ENCODE results near the gene SUZ12. TPM values are rescaled to one million over a fixed set of nuclear protein-coding genes. Genes with fewer than 3 reads are reported as not detected.
"Not testable (repeated sequence)": the region's sequence is repeated elsewhere in the genome, so short reads cannot be mapped to it uniquely, and the experiment has no call there.

The SUZ12 gene
- total RNA-seq, 2 experiments from 2014 or later, result 65.6 to 68.7 TPM

GRCh38 chr17:31917721-31918120 is 19.1 kb upstream of the SUZ12 start:
- H3K36me3 Mint-ChIP-seq (ENCODE audit: low read depth), result not testable (repeated sequence)
- CTCF ChIA-PET, result interaction anchor here (1.1 kb wide), 1 partner anchor 12 kb away, joined by 3 read pairs; no protein-coding TSS in a partner anchor

DNA sequence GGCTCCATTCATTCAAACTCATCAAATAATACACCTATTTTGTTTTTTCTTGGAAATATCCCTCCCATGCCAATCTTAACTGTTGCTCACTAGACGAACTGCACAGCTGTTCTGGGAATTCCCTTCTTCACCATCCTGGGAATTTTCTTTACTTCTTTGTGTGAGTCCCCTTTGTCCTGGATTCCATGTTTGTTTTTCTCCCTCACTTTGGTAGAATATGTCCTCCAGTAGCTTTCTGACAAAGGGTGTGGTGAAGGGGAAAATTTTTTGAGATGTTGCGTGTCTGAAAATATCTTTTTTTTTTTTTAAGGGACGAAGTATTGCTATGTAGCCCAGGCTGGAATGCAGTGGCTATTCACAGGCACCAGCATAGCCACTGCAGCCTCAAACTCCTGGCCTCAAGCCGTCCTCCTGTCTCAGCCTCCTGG is 18.1 kb upstream of the SUZ12 start:
- H3K27me3 Mint-ChIP-seq (ENCODE audit: low read depth), result peaks cover 25% of the 10 kb centered on the region
- no peaks in the 10 kb centered on the region for H3K36me3 Mint-ChIP-seq (ENCODE audit: low read depth)
- H3K9me3 Mint-ChIP-seq (ENCODE audit: insufficient read depth), result no peaks in the 10 kb centered on the region
- no peak overlapping the region for H3K4me3 Mint-ChIP-seq
- ATAC-seq (no peak), DNase-seq (no peak)
- CTCF ChIA-PET, result no interaction called here
- H3K4me1 Mint-ChIP-seq (ENCODE audit: low read depth), result peaks cover 3% of the 10 kb centered on the region
- POLR2A ChIA-PET, result no interaction called here
- H3K27ac Mint-ChIP-seq, result no peak overlapping the region

More at GRCh38 chr17:31917721-31918120, 19.1 kb upstream of the SUZ12 start:
- H3K27ac Mint-ChIP-seq; ATAC-seq; H3K9me3 Mint-ChIP-seq (ENCODE audit: insufficient read depth); POLR2A ChIA-PET; H3K4me3 Mint-ChIP-seq; H3K4me1 Mint-ChIP-seq (ENCODE audit: low read depth); DNase-seq: not testable (repeated sequence)
- H3K27me3 Mint-ChIP-seq (ENCODE audit: low read depth), result peaks cover 25% of the 10 kb centered on the region

GRCh38 chr17:31919802-31920525 is 16.8 kb upstream of the SUZ12 start:
- ChIA-PET POLR2A (no interaction called here), CTCF (no interaction called here)
- Mint-ChIP-seq H3K27me3 (ENCODE audit: low read depth) (peaks cover 25% of the 10 kb centered on the region), H3K36me3 (ENCODE audit: low read depth) (no peaks in the 10 kb centered on the region), H3K4me1 (ENCODE audit: low read depth) (no peaks in the 10 kb centered on the region), H3K4me3 (no peak overlapping the region), H3K9me3 (ENCODE audit: insufficient read depth) (no peaks in the 10 kb centered on the region), H3K27ac (no peak overlapping the region)
- DNase-seq, result no peak
- ATAC-seq, result no peak

DNA sequence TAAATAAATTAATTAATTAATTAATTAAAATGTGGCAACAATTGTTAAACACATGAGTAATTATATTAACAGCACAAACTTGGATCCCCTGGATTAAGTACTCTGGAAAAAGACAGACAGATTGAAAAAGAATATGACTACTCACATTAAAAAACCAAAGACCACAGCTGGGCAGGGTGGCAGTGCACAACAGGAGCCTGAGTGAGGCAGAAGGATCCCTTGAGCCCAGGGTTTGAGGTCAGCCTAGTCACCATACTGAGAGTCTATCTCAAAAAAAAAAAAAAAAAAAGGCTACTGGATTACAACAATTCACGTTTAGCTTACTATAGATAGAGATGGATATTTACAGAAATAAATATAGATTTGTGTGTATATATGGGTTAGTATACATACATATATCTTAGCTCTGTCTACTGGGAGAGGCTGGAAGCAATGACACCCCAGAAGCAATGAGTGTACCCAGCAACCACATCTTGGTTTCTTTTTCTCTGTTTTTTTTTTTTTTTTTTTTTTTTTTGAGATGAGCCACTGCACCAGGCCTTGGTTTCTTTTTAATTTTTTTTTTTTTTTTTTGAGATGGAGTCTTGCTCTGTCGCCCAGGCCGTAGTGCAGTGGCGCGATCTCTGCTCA is 10.6 kb upstream of the SUZ12 start:
- Mint-ChIP-seq H3K4me1 (ENCODE audit: low read depth) (peaks cover 3% of the 10 kb centered on the region), H3K4me3 (no peak overlapping the region), H3K27ac (no peak overlapping the region), H3K27me3 (ENCODE audit: low read depth) (no peaks in the 10 kb centered on the region), H3K9me3 (ENCODE audit: insufficient read depth) (no peaks in the 10 kb centered on the region), H3K36me3 (ENCODE audit: low read depth) (no peaks in the 10 kb centered on the region)
- no peak for DNase-seq
- ATAC-seq, result peak; percentile 76
- POLR2A ChIA-PET, result interaction anchor here (1.4 kb wide), 1 partner anchor 11 kb away, joined by 3 read pairs; the partner anchor contains the start of gene SUZ12
- CTCF ChIA-PET, result interaction anchor here (0.6 kb wide), 1 partner anchor 358 kb away, joined by 3 read pairs; no protein-coding TSS in a partner anchor

DNA sequence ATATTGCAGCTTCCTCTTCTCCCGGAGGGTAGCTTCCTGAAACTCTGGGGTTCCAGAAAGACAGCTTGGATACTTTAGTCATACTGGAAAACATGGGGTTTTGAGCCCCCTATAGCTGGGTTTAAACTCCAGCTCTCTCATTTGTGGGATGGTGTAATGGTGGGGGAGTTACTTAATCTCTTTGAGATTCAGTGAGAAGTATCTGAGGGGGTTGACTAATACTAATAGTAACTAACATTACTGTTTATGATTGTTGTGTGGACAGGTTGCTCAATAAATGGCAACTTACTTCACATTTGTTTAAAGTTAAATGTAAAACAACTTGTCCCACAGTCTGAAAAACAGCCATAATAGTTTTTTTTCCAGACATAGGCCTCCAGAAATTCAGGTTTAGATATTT is 5.1 kb upstream of the SUZ12 start:
- Mint-ChIP-seq H3K27ac (no peak overlapping the region), H3K4me3 (no peak overlapping the region), H3K4me1 (ENCODE audit: low read depth) (peaks cover 6% of the 10 kb centered on the region), H3K36me3 (ENCODE audit: low read depth) (no peaks in the 10 kb centered on the region), H3K27me3 (ENCODE audit: low read depth) (no peaks in the 10 kb centered on the region), H3K9me3 (ENCODE audit: insufficient read depth) (no peaks in the 10 kb centered on the region)
- POLR2A ChIA-PET, result interaction anchor here (0.6 kb wide), 1 partner anchor 186 kb away, joined by 3 read pairs; no protein-coding TSS in a partner anchor
- no peak for ATAC-seq
- CTCF ChIA-PET, result no interaction called here
- DNase-seq, result no peak

DNA sequence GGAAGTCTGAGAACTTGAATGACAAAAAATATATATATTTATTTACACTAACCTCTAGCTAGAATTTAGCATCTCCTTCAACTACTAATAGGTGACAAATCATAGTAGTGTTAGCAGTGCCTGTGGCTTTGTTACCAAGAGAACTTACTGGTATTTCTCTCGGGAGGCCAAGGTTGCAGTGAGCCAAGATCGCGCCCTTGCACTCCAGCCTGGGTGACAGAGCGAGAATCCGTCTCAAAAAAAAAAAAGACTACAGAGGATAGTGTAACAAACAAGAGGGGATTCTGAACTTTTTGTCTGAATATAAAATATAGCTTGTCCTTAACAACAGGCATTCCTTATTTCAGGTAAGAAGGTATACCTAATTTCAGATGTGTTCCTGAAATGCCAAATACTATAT is 1.3 kb upstream of the SUZ12 start:
- peaks cover 21% of the 10 kb centered on the region for H3K4me1 Mint-ChIP-seq (ENCODE audit: low read depth)
- peak overlapping the region; percentile 75 for H3K4me3 Mint-ChIP-seq
- ChIA-PET CTCF (interaction anchor here (1.3 to 1.9 kb wide), 4 partner anchors 23 to 206 kb away, joined by 4 to 9 read pairs (median 4); partner anchors contain the start of genes RHOT1 and UTP6), POLR2A (interaction anchor here (0.6 to 0.7 kb wide), 3 partner anchors 30 to 1080 kb away, joined by 3 to 4 read pairs (median 4); no protein-coding TSS in a partner anchor)
- ATAC-seq (no peak), DNase-seq (no peak)
- no peaks in the 10 kb centered on the region for H3K9me3 Mint-ChIP-seq (ENCODE audit: insufficient read depth)
- no peak overlapping the region for H3K27ac Mint-ChIP-seq
- H3K27me3 Mint-ChIP-seq (ENCODE audit: low read depth), result no peaks in the 10 kb centered on the region
- H3K36me3 Mint-ChIP-seq (ENCODE audit: low read depth), result peaks cover 11% of the 10 kb centered on the region

GRCh38 chr17:31937926-31938641 is 1.3 kb downstream of the SUZ12 start:
- POLR2A ChIA-PET, result interaction anchor here (1.3 to 2.5 kb wide), 2 partner anchors 69 to 201 kb away, joined by 5 to 11 read pairs; partner anchors contain the start of gene LRRC37B

GRCh38 chr17:31941916-31942315 is 5.1 kb downstream of the SUZ12 start:
- ATAC-seq; POLR2A ChIA-PET; H3K27me3 Mint-ChIP-seq (ENCODE audit: low read depth); H3K9me3 Mint-ChIP-seq (ENCODE audit: insufficient read depth); H3K4me3 Mint-ChIP-seq; H3K27ac Mint-ChIP-seq; DNase-seq: not testable (repeated sequence)
- Mint-ChIP-seq H3K4me1 (ENCODE audit: low read depth) (peaks cover 33% of the 10 kb centered on the region), H3K36me3 (ENCODE audit: low read depth) (peaks cover 44% of the 10 kb centered on the region)
- CTCF ChIA-PET, result interaction anchor here (1.3 kb wide), 1 partner anchor 65 kb away, joined by 5 read pairs; the partner anchor contains the start of gene LRRC37B

More at GRCh38 chr17:31937926-31938641, 1.3 kb downstream of the SUZ12 start:
- Mint-ChIP-seq H3K4me3 (peak overlapping the region; percentile 84), H3K4me1 (ENCODE audit: low read depth) (peaks cover 31% of the 10 kb centered on the region), H3K36me3 (ENCODE audit: low read depth) (peaks cover 24% of the 10 kb centered on the region), H3K27ac (peak overlapping the region; percentile 60)
- H3K27me3 Mint-ChIP-seq (ENCODE audit: low read depth); H3K9me3 Mint-ChIP-seq (ENCODE audit: insufficient read depth); ATAC-seq; DNase-seq; CTCF ChIA-PET: not testable (repeated sequence)

DNA sequence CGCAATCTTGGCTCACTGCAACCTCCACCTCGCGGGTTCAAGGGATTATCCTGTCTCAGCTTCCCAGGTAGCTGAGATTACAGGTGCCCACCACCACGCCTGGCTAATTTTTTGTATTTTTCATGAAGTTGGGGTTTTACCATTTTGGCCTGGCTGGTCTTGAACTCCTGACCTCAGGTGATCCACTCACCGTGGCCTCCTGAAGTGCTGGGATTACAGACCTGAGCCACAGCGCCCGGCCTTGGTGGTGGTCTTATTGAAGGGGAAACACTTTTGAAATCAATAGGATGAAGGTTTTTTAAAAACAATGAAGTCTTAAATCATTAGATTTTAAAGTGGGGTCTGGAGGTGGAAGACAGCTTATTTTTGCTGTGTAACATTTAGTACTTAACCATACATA is 5.6 kb downstream of the SUZ12 start:
- H3K4me3 Mint-ChIP-seq; DNase-seq; ATAC-seq; H3K27me3 Mint-ChIP-seq (ENCODE audit: low read depth); H3K27ac Mint-ChIP-seq; POLR2A ChIA-PET; H3K9me3 Mint-ChIP-seq (ENCODE audit: insufficient read depth): not testable (repeated sequence)
- H3K36me3 Mint-ChIP-seq (ENCODE audit: low read depth), result peaks cover 47% of the 10 kb centered on the region
- H3K4me1 Mint-ChIP-seq (ENCODE audit: low read depth), result peaks cover 33% of the 10 kb centered on the region
- CTCF ChIA-PET, result interaction anchor here (1.3 kb wide), 1 partner anchor 64 kb away, joined by 5 read pairs; the partner anchor contains the start of gene LRRC37B

- H3K27ac Mint-ChIP-seq; H3K4me1 Mint-ChIP-seq (ENCODE audit: low read depth); CTCF ChIA-PET; H3K27me3 Mint-ChIP-seq (ENCODE audit: low read depth); H3K9me3 Mint-ChIP-seq (ENCODE audit: insufficient read depth); ATAC-seq; POLR2A ChIA-PET; DNase-seq; H3K4me3 Mint-ChIP-seq: not testable (repeated sequence)
- H3K36me3 Mint-ChIP-seq (ENCODE audit: low read depth), result peaks cover 41% of the 10 kb centered on the region
Observed at GRCh38 chr17:31951953-31952352, 15.1 kb downstream of the SUZ12 start.

- DNase-seq; H3K27me3 Mint-ChIP-seq (ENCODE audit: low read depth); H3K27ac Mint-ChIP-seq; H3K9me3 Mint-ChIP-seq (ENCODE audit: insufficient read depth); CTCF ChIA-PET; ATAC-seq; POLR2A ChIA-PET; H3K4me3 Mint-ChIP-seq: not testable (repeated sequence)
- Mint-ChIP-seq H3K36me3 (ENCODE audit: low read depth) (peaks cover 45% of the 10 kb centered on the region), H3K4me1 (ENCODE audit: low read depth) (peaks cover 13% of the 10 kb centered on the region)
Observed at GRCh38 chr17:31964131-31964530, 27.3 kb downstream of the SUZ12 start.
